Astrocyte of the spinal cord (primary cell): ENCODE data around the gene CHCHD1.
"Not testable (repeated sequence)": the region's sequence is repeated elsewhere in the genome, so short reads cannot be mapped to it uniquely, and the experiment has no call there.

Experiments used
- DNase-seq: peaks from one replicate; pipeline ENCODE4 v3.0.0; 2011; ENCODE audit warnings: low read depth, low spot score
- H3K4me3 ChIP-seq: 2 replicates; pipeline ENCODE4 v1.5.1; 2011; ENCODE audit warnings: low read depth, mild to moderate bottlenecking, low read length, moderate library complexity
- CTCF ChIP-seq: IDR thresholded peaks from 2 replicates; pipeline ENCODE4 v1.5.1; 2012; ENCODE audit warnings: low read depth, mild to moderate bottlenecking, low read length, inconsistent platforms
- in situ Hi-C: cut with HindIII; loops from 2 replicates; pipeline ENCODE4 v1.10.0; 2017; ENCODE audit warnings: low sequenced_read_pairs

CHCHD1 gene

GRCh38 chr10:73824146-73824725, 42.4 kb downstream of the CHCHD1 start:
- DNase-seq, result no peak
- no peak for TF ChIP-seq CTCF
- in situ Hi-C loops, result no loop called here
- H3K4me3 ChIP-seq, result no peak overlapping the region

DNA sequence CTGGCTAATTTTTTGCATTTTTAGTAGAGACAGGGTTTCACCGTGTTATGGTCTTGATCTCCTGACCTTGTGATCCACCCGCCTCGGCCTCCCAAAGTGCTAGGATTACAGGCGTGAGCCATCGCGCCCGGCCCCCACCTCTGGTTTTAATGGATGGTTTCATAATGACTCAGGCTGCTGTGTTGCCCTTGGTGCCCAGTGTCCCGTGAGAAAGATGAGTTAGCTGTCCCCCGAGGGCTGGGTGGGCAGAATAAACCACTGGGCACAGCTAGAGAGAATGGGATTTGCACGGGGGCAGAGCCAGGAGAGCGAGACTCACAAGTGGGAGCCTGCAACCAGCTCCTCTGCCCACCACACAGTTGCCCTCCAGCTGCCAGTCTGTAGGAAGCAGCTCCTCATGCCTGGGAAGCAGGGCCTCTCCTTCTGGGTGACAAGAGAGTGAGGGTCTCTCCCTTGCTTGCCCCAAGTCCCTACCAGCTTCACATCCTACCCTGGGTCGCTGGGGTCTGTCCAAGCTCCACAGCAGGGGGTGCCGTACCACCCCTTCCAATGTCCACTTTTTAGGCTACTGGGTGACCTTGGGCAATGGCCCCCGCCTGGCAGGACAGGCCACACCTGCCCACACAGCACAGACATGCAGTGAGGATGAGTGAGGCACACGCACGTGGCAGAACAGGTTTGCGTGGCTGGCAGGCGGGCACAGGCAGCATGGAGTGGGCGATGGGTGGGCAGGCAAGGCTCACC, 45.7 kb downstream of the CHCHD1 start:
- no peak for DNase-seq
- in situ Hi-C loops, result no loop called here
- H3K4me3 ChIP-seq, result no peak overlapping the region
- no peak for TF ChIP-seq CTCF

GRCh38 chr10:73828161-73828560, 46.3 kb downstream of the CHCHD1 start:
- no peak for TF ChIP-seq CTCF
- in situ Hi-C loops, result no loop called here
- no peak overlapping the region for H3K4me3 ChIP-seq
- no peak for DNase-seq

- DNase-seq, H3K4me3 ChIP-seq, in situ Hi-C loops: not testable (repeated sequence)
These were observed 47.2 kb downstream of the CHCHD1 start for GRCh38 chr10:73829090-73829489.
